ENCODE measurements around the gene EGLN1.

GRCh38 chr1:231335663-231336602 is 86.2 kb downstream of the EGLN1 start:
- TF ChIP-seq POLR2A (IDR thresholded peaks at IDR 0.05) (no peak), CTCF (IDR thresholded peaks at IDR 0.05) (no peak)
